HepG2 (cell line): ENCODE data around the gene PTPRH. TPM values are rescaled to one million over a fixed set of nuclear protein-coding genes. Genes with fewer than 3 reads are reported as not detected.

ENCODE experiments used
- ASH2L ChIP-seq: fragments of 300-600, 200-600 bp; sonication (generic); IDR thresholded peaks from 2 replicates; pipeline ENCODE4 v1.7.0; 2017; ENCODE audit warnings: low read depth, mild to moderate bottlenecking, moderate library complexity, mixed read lengths, low read length; ENCODE audit not compliant: insufficient read length
- ATF4 ChIP-seq, 2 experiments: fragments of 450-650 bp in 1 of 2; sonication (generic) in 1 of 2; formaldehyde crosslinking; IDR thresholded peaks; 2 replicates each; pipeline versions ENCODE4 v1.5.0 to v1.8.0; 2020 to 2022; ENCODE audit warnings: mild to moderate bottlenecking in 1 of 2, missing genetic modification reagents in 1 of 2
- BCL6 ChIP-seq: IDR thresholded peaks from 2 replicates; pipeline ENCODE4 v1.6.1; 2016; ENCODE audit warnings: missing genetic modification reagents, missing compliant biosample characterization
- CBX2 ChIP-seq, 2 experiments: fragments of 200-600 bp in 1 of 2; sonication (generic); formaldehyde crosslinking in 1 of 2; IDR thresholded peaks; 2 replicates each; pipeline versions ENCODE4 v1.7.0 to v1.8.1; 2018 to 2022; ENCODE audit warnings: low read depth in 2 of 2, low read length in 1 of 2, mild to moderate bottlenecking in 1 of 2, missing genetic modification reagents in 1 of 2
- HNRNPLL ChIP-seq: fragments of 200-400 bp; formaldehyde crosslinking; IDR thresholded peaks from 2 replicates; pipeline ENCODE4 v1.6.1; 2017; ENCODE audit warnings: mild to moderate bottlenecking, low read depth, low read length; ENCODE audit not compliant: poor library complexity, severe bottlenecking
- KLF15 ChIP-seq: sonication (generic); formaldehyde crosslinking; IDR thresholded peaks from 2 replicates; pipeline ENCODE4 v1.8.1; 2023; ENCODE audit warnings: borderline replicate concordance, mild to moderate bottlenecking, inconsistent platforms, missing genetic modification reagents, mixed read lengths
- MXD3 ChIP-seq: IDR thresholded peaks from 2 replicates; pipeline ENCODE4 v1.6.1; 2016; ENCODE audit warnings: mild to moderate bottlenecking, missing biosample characterization, missing genetic modification reagents
- NAIF1 ChIP-seq: sonication (generic); formaldehyde crosslinking; IDR thresholded peaks from 2 replicates; pipeline ENCODE4 v1.5.0; 2020; ENCODE audit warnings: mild to moderate bottlenecking, missing genetic modification reagents, borderline replicate concordance
- PHF5A ChIP-seq: IDR thresholded peaks from one replicate; pipeline ENCODE4 v1.6.1; 2018; ENCODE audit warnings: low read depth, missing genetic modification reagents; ENCODE audit not compliant: unreplicated experiment
- POGZ ChIP-seq: sonication (generic); formaldehyde crosslinking; IDR thresholded peaks from 2 replicates; pipeline ENCODE4 v1.4.0; 2020; ENCODE audit warnings: mild to moderate bottlenecking, missing genetic modification reagents
- RNF219 ChIP-seq: sonication (generic); formaldehyde crosslinking; IDR thresholded peaks from 2 replicates; pipeline ENCODE4 v1.5.0; 2020; ENCODE audit warnings: mild to moderate bottlenecking, missing genetic modification reagents
- SIX1 ChIP-seq: sonication (generic); formaldehyde crosslinking; IDR thresholded peaks from 2 replicates; pipeline ENCODE4 v1.4.0; 2020; ENCODE audit warnings: missing genetic modification reagents, borderline replicate concordance
- SKI ChIP-seq: fragments of 450-650 bp; IDR thresholded peaks from one replicate; pipeline ENCODE4 v1.6.1; 2018; ENCODE audit warnings: mild to moderate bottlenecking; ENCODE audit not compliant: partially characterized antibody
- TBX2 ChIP-seq: sonication (generic); formaldehyde crosslinking; IDR thresholded peaks from 2 replicates; pipeline ENCODE4 v1.5.0; 2020; ENCODE audit warnings: missing genetic modification reagents, mild to moderate bottlenecking, borderline replicate concordance
- TBX3 ChIP-seq: fragments of 450-650 bp; IDR thresholded peaks from 2 replicates; pipeline ENCODE4 v1.6.1; 2017; ENCODE audit warnings: antibody characterized with exemption, mild to moderate bottlenecking, inconsistent platforms, borderline replicate concordance
- TCF7 ChIP-seq: sonication (generic); IDR thresholded peaks from 2 replicates; pipeline ENCODE4 v1.6.1; 2016; ENCODE audit warnings: antibody characterized with exemption, low read depth
- TRIM24 ChIP-seq: sonication (generic); formaldehyde crosslinking; IDR thresholded peaks from 2 replicates; pipeline ENCODE4 v1.8.0; 2022; ENCODE audit warnings: mild to moderate bottlenecking, missing genetic modification reagents
- ZBTB25 ChIP-seq: IDR thresholded peaks from 2 replicates; pipeline ENCODE4 v1.6.1; 2018; ENCODE audit warnings: missing genetic modification reagents
- ZFP82 ChIP-seq: sonication (generic); formaldehyde crosslinking; IDR thresholded peaks from 2 replicates; pipeline ENCODE4 v1.5.1; 2020; ENCODE audit warnings: mild to moderate bottlenecking, missing genetic modification reagents, borderline replicate concordance
- ZNF547 ChIP-seq: sonication (generic); formaldehyde crosslinking; IDR thresholded peaks from 2 replicates; pipeline ENCODE4 v1.5.1; 2020; ENCODE audit warnings: mild to moderate bottlenecking, missing genetic modification reagents
- polyA plus RNA-seq, 8 experiments: library from polyadenylated mRNA; depleted of rRNA in 3 of 8; stranded (reverse) in 7 of 8; unstranded in 1 of 8; fragments of >200 nt; fragmentation: Illumina TruSeq in 4 of 8; extraction: Trizol in 4 of 8; gene quantifications; 2 replicates each; pipeline versions ENCODE4 v1.2.1 to v1.2.3, GENCODE V29; 2011 to 2016; ENCODE audit warnings: low read depth in 4 of 8, missing spikeins in 1 of 8, mixed read lengths in 1 of 8; ENCODE audit not compliant: insufficient read depth in 1 of 8
- total RNA-seq, 5 experiments: library from RNA; depleted of rRNA; stranded (reverse); fragments of >200 nt; fragmentation: Illumina TruSeq; extraction: Trizol; gene quantifications; 2 replicates each; pipeline ENCODE4 v1.2.3, GENCODE V29; 2016; ENCODE audit warnings: low read depth in 1 of 5
- TF ChIP-seq, protein P1 (sequence below): sonication (generic); formaldehyde crosslinking; IDR thresholded peaks from 2 replicates; pipeline ENCODE4 v1.5.0; 2020; ENCODE audit warnings: mild to moderate bottlenecking, missing genetic modification reagents, moderate library complexity
- TF ChIP-seq, protein P2 (sequence below): fragments of 450-650 bp; IDR thresholded peaks from 2 replicates; pipeline ENCODE4 v1.6.1; 2017

Gene PTPRH
- total and polyA plus RNA-seq, 2 of the 13 experiments (the other 11 are each of a cell fraction or from before 2014, with no cell fraction given): 14.7 to 125 TPM

DNA sequence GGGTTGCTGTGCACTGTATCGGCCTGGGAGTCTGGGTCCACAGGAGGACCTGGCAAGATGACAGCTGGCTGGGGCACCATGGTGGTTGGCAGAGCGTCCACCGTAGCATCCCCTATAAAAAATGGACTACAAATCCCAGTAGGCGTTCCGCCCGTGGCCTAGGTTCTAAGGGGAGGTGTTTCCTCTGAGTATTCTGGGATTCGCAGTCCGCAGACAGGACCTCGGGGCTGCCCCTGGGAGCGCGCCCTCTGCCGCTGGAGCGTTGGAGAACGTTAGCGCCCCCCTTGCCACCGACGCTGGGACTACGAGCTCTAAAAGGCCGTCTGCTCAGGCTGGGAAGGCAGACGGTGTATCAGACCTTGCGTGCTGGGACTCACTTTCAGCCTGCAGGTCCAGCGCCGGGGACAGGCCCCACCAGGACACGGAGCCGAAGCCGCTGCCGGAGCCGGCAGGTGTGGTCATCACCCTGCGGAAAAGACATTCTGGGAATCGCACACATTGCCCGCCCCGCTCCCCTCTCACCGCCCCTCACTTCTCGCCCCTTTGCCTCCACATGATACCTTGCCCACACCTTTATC is 43.3 kb downstream of the PTPRH start (continued):
- TF ChIP-seq RNF219 (CRISPR knock-in tag): no peak
- TF ChIP-seq ATF4 (CRISPR knock-in tag; IDR thresholded peaks at IDR 0.05): no peak
- peak; percentile 13 for TF ChIP-seq ASH2L
- TF ChIP-seq MXD3 (CRISPR knock-in tag): no peak
- 0 out of 2 replicates have a peak, but pooled peaks have one; percentile 17 for TF ChIP-seq POGZ (CRISPR knock-in tag)
- TF ChIP-seq CBX2 (IDR thresholded peaks at IDR 0.05; ENCODE audit: low read depth, low read length): no peak
- no peak for TF ChIP-seq CBX2 (CRISPR knock-in tag; IDR thresholded peaks at IDR 0.05; ENCODE audit: low read depth)
- TF ChIP-seq, protein P1, sequence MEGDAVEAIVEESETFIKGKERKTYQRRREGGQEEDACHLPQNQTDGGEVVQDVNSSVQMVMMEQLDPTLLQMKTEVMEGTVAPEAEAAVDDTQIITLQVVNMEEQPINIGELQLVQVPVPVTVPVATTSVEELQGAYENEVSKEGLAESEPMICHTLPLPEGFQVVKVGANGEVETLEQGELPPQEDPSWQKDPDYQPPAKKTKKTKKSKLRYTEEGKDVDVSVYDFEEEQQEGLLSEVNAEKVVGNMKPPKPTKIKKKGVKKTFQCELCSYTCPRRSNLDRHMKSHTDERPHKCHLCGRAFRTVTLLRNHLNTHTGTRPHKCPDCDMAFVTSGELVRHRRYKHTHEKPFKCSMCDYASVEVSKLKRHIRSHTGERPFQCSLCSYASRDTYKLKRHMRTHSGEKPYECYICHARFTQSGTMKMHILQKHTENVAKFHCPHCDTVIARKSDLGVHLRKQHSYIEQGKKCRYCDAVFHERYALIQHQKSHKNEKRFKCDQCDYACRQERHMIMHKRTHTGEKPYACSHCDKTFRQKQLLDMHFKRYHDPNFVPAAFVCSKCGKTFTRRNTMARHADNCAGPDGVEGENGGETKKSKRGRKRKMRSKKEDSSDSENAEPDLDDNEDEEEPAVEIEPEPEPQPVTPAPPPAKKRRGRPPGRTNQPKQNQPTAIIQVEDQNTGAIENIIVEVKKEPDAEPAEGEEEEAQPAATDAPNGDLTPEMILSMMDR (CRISPR knock-in tag): peak; percentile 92
- TF ChIP-seq SKI: no peak
- peak; percentile 20; the same call in 1 of the 2 replicates for TF ChIP-seq BCL6
- no peak for TF ChIP-seq ZNF547 (CRISPR knock-in tag)
- TF ChIP-seq HNRNPLL: no peak
- TF ChIP-seq NAIF1 (CRISPR knock-in tag): no peak
- no peak for TF ChIP-seq TBX3
- no peak for TF ChIP-seq SIX1 (CRISPR knock-in tag)
- TF ChIP-seq, protein P2, sequence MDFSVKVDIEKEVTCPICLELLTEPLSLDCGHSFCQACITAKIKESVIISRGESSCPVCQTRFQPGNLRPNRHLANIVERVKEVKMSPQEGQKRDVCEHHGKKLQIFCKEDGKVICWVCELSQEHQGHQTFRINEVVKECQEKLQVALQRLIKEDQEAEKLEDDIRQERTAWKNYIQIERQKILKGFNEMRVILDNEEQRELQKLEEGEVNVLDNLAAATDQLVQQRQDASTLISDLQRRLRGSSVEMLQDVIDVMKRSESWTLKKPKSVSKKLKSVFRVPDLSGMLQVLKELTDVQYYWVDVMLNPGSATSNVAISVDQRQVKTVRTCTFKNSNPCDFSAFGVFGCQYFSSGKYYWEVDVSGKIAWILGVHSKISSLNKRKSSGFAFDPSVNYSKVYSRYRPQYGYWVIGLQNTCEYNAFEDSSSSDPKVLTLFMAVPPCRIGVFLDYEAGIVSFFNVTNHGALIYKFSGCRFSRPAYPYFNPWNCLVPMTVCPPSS: no peak
- no peak for TF ChIP-seq ZFP82 (CRISPR knock-in tag)
- TF ChIP-seq TCF7: no peak
- TF ChIP-seq PHF5A: peak; percentile 47
- TF ChIP-seq ZBTB25 (CRISPR knock-in tag): no peak
- TF ChIP-seq TBX2 (CRISPR knock-in tag): no peak
- no peak for TF ChIP-seq TRIM24 (CRISPR knock-in tag)
- no peak for TF ChIP-seq KLF15
